ENCODE data around the gene RBM11. TPM values are rescaled to one million over a fixed set of nuclear protein-coding genes. Genes with fewer than 3 reads are reported as not detected.
A peak's percentile ranks its signal among the peaks of the same experiment; 100 is the strongest.
"Not testable (repeated sequence)": the region's sequence is repeated elsewhere in the genome, so short reads cannot be mapped to it uniquely, and the experiment has no call there.

The RBM11 gene, protein sequence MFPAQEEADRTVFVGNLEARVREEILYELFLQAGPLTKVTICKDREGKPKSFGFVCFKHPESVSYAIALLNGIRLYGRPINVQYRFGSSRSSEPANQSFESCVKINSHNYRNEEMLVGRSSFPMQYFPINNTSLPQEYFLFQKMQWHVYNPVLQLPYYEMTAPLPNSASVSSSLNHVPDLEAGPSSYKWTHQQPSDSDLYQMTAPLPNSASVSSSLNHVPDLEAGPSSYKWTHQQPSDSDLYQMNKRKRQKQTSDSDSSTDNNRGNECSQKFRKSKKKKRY
- total RNA-seq (under 1 TPM in 2 of 9 donors, not detected in 7; 0.15 to 0.84 TPM), polyA plus RNA-seq (under 1 TPM in 1 of 2 donors, not detected in 1; 0.23 TPM)
- long read RNA-seq, donor 1, result 0 reads
- long read RNA-seq, donor 2, result 0 reads
- long read RNA-seq, donor 3, result 0 reads

GRCh38 chr21:14215971-14216641 is at the start of gene RBM11:
TSS of gene RBM11 (plus strand) at chr21:14216157. CDS start at chr21:14216187, 30 bp downstream.
- TF ChIP-seq CTCF (IDR thresholded peaks at IDR 0.05), result no peak
- TF ChIP-seq POLR2A (IDR thresholded peaks at IDR 0.05), result no peak
- Histone ChIP-seq H3K4me1 (peaks cover 0 to 12% (median 0%) of the 10 kb centered on the region in 12 donors), H3K4me3 (peak within 1 kb of the TSS; percentile 7 to 63 (median 52)), H3K27ac (no peak within 1 kb of the TSS), H3K27me3 (peaks cover 0 to 26% (median 8%) of the 10 kb centered on the region in 9 donors), H3K9me3 (no peaks in the 10 kb centered on the region), H3K36me3 (no peaks in the 10 kb centered on the region)
- DNase-seq, result peak; percentile 32 to 76 (median 53)
- intact Hi-C loops (cut with DNase I), result no loop called here
- peak in 3 of 4 donors; percentile 89 to 99 (median 92) for ATAC-seq
- 1 to 4% (median 2%) methylated on average over 20 to 55 of the region's 55 CpGs for WGBS, 4 donors

- H3K27me3 ChIP-seq; H3K4me1 ChIP-seq; H3K4me3 ChIP-seq; H3K27ac ChIP-seq; intact Hi-C loops (cut with DNase I); ATAC-seq; H3K9me3 ChIP-seq; DNase-seq; H3K36me3 ChIP-seq: not testable (repeated sequence)
- WGBS, 4 donors, result 81 to 83% (median 82%) methylated on average over 16 of the region's 16 CpGs
Measured at GRCh38 chr21:14166463-14167223, 49.3 kb upstream of the RBM11 start.

- no peak overlapping the region for H3K4me3 ChIP-seq
- TF ChIP-seq POLR2A (IDR thresholded peaks at IDR 0.05) (no peak), CTCF (IDR thresholded peaks at IDR 0.05) (no peak)
- DNase-seq (no peak), ATAC-seq (no peak)
- H3K4me1 ChIP-seq, result no peaks in the 10 kb centered on the region
- no peak overlapping the region for H3K27ac ChIP-seq
- H3K9me3 ChIP-seq, result peaks cover 0 to 2% (median 0%) of the 10 kb centered on the region in 12 donors
- intact Hi-C loops (cut with DNase I), result no loop called here
- H3K36me3 ChIP-seq, result no peaks in the 10 kb centered on the region
- peaks cover 0 to 3% (median 0%) of the 10 kb centered on the region in 9 donors for H3K27me3 ChIP-seq
Measured at GRCh38 chr21:14206222-14206621, 9.7 kb upstream of the RBM11 start.

- peaks cover 0 to 14% (median 2%) of the 10 kb centered on the region in 9 donors for H3K27me3 ChIP-seq
- no peak for DNase-seq
- WGBS, 4 donors, result 27 to 94% (median 84%) methylated on average over 1 of the region's 1 CpG
- no peak for ATAC-seq
- no peak within 1 kb of the TSS for H3K4me3 ChIP-seq
- H3K27ac ChIP-seq, result no peak within 1 kb of the TSS
- intact Hi-C loops (cut with DNase I), result no loop called here
- peaks cover 0 to 2% (median 0%) of the 10 kb centered on the region in 12 donors for H3K4me1 ChIP-seq
- TF ChIP-seq CTCF (IDR thresholded peaks at IDR 0.05), result no peak
- TF ChIP-seq POLR2A (IDR thresholded peaks at IDR 0.05), result no peak
- no peaks in the 10 kb centered on the region for H3K9me3 ChIP-seq
- H3K36me3 ChIP-seq, result no peaks in the 10 kb centered on the region
Measured at GRCh38 chr21:14210738-14211137, 5.2 kb upstream of the RBM11 start, which contains the start of gene LIPI. TSS of gene LIPI (minus strand) at chr21:14210955. CDS start at chr21:14210845, 110 bp downstream.
